Measurements from ENCODE around the gene ITPK1. TPM values are rescaled to one million over a fixed set of nuclear protein-coding genes. Genes with fewer than 3 reads are reported as not detected.

Gene ITPK1
- total and polyA plus RNA-seq, 2 experiments from 2014 or later = 35.9 to 101 TPM

- peaks cover 32% of the 10 kb centered on the region for H3K36me3 Mint-ChIP-seq (ENCODE audit: low read depth)
- H3K27ac Mint-ChIP-seq = no peak overlapping the region
- peaks cover 18% of the 10 kb centered on the region for H3K27me3 Mint-ChIP-seq (ENCODE audit: insufficient read depth, low read depth, poor library complexity)
- H3K4me1 Mint-ChIP-seq = peaks cover 12% of the 10 kb centered on the region
- no peaks in the 10 kb centered on the region; the same call in 1 of the 3 replicates for H3K9me3 Mint-ChIP-seq
- no peak overlapping the region for H3K4me2 ChIP-seq
- ATAC-seq = no peak
- DNase-seq (ENCODE audit: low spot score) = no peak
- H3K27me3 ChIP-seq (ENCODE audit: insufficient read depth) = no peaks in the 10 kb centered on the region
- H3K79me2 ChIP-seq (replicated peaks; ENCODE audit: insufficient read depth) = 0 out of 2 replicates have a peak, but pooled peaks cover 14% of the 10 kb centered on the region
- no peak overlapping the region for H2AFZ ChIP-seq
- H3K4me1 ChIP-seq (ENCODE audit: insufficient read depth) = no peaks in the 10 kb centered on the region
- H3K36me3 ChIP-seq (ENCODE audit: insufficient read depth) = no peaks in the 10 kb centered on the region
- H3K4me3 ChIP-seq = no peak overlapping the region
- H3F3A ChIP-seq (replicated peaks; ENCODE audit: low read depth) = no peaks in the 10 kb centered on the region
- no peak overlapping the region for H3K4me3 Mint-ChIP-seq
- H3K9me2 ChIP-seq (ENCODE audit: insufficient read depth) = no peaks in the 10 kb centered on the region
- TF ChIP-seq EZH2phosphoT487 (IDR thresholded peaks at IDR 0.05; ENCODE audit: unreplicated experiment) (no peak), JUNB (IDR thresholded peaks at IDR 0.05; ENCODE audit: unreplicated experiment) (no peak), CREB1 (CRISPR knock-in tag; IDR thresholded peaks at IDR 0.05; ENCODE audit: low read depth) (no peak), POLR2AphosphoS5 (IDR thresholded peaks at IDR 0.05; ENCODE audit: low read depth) (no peak), EZH2 (IDR thresholded peaks at IDR 0.05; ENCODE audit: low read depth, unreplicated experiment) (no peak), STAT1 (IDR thresholded peaks at IDR 0.05; ENCODE audit: unreplicated experiment) (no peak), CTCF (conservative IDR thresholded peaks at IDR 0.05; ENCODE audit: low read depth in 2 of 2) (no peak), ETS1 (IDR thresholded peaks at IDR 0.05) (no peak), ZNF114 (CRISPR knock-in tag; IDR thresholded peaks at IDR 0.05) (no peak), ZNF462 (CRISPR knock-in tag; IDR thresholded peaks at IDR 0.05) (no peak), NANOG (IDR thresholded peaks at IDR 0.05; ENCODE audit: borderline replicate concordance) (no peak), ZNF331 (CRISPR knock-in tag; IDR thresholded peaks at IDR 0.05; ENCODE audit: low read depth) (no peak), REST (IDR thresholded peaks at IDR 0.05; ENCODE audit: unreplicated experiment) (no peak)
- peaks cover 6% of the 10 kb centered on the region; the same call in 1 of the 2 replicates for H4K20me1 ChIP-seq (replicated peaks; ENCODE audit: insufficient read depth)
- no peak overlapping the region for H3K27ac ChIP-seq (ENCODE audit: low read depth)
Observed at GRCh38 chr14:92990456-92991430, 125.0 kb downstream of the ITPK1 start.

All from GM23338 (cell line).